NCI-H146 (cell line): ENCODE measurements around the gene WNK3.

Experiments
- DNase-seq: peaks from one replicate; lab custom pipeline; 2025; lab: John Stamatoyannopoulos, UW

WNK3 gene

DNA sequence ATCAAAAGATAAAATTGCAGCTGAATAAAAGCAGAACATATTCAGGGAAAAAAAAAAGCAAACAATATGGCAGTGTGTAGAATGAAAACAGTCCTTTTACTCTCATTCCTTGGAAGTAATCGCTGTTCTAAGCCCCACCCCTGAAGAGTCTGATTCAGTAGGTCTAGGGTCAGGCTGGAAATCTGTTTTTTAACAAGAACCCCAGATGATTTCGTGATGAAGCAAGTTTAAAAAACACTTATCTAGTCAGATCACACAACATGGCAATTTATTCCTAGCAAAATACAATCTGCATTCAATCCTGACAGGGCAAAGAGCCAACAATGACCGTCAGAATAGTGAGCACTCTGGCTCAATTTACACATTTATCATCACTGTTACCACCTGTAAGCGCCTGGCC lies 190.9 kb downstream of the WNK3 start:
- no peak for DNase-seq

- no peak for DNase-seq
Measured at GRCh38 chrX:54157561-54157960, 200.3 kb downstream of the WNK3 start.
